ENCODE data around the gene FES. TPM values are rescaled to one million over a fixed set of nuclear protein-coding genes. Genes with fewer than 3 reads are reported as not detected.
A peak's percentile ranks its signal among the peaks of the same experiment; 100 is the strongest.

The FES gene
- total and polyA plus RNA-seq, 10 of the 15 experiments (the other 5 are each of a cell fraction or from before 2014, with no cell fraction given): 0.07 to 23.9 (median 9.9) TPM

GRCh38 chr15:90934949-90935751 is 50.8 kb downstream of the FES start, which contains the start of gene UNC45A (continued):
- TF ChIP-seq RB1 (IDR thresholded peaks at IDR 0.05; ENCODE audit: borderline replicate concordance) (0 out of 2 replicates have a peak, but pooled peaks have one; percentile 34), BACH1 (IDR thresholded peaks at IDR 0.05; ENCODE audit: borderline replicate concordance) (peak; percentile 41; the same call in 1 of the 2 replicates), NKRF (conservative IDR thresholded peaks at IDR 0.05) (peak; percentile 79), EP300 (IDR thresholded peaks at IDR 0.05; ENCODE audit: borderline replicate concordance in 1 of 2, control insufficient read depth in 1 of 2, low read depth in 2 of 2, low read length in 2 of 2) (no peak)

GRCh38 chr15:90936823-90937222 is 52.5 kb downstream of the FES start:
- intact Hi-C loops (cut with micrococcal nuclease; ENCODE audit: unreplicated experiment): loop anchor here (10.0 kb wide), 1 partner anchor 82 kb away; no protein-coding TSS in a partner anchor
- ChIA-PET RAD21 (ENCODE audit: unreplicated experiment) (interaction anchor here (0.8 to 4.3 kb wide), 3 partner anchors 18 to 458 kb away, joined by 3 to 16 read pairs (median 7); partner anchors contain the start of gene RCCD1), SMC1A (ENCODE audit: uncharacterized antibody, unreplicated experiment) (interaction anchor here (1.7 to 9.2 kb wide), 2 partner anchors 36 to 43 kb away, joined by 4 to 225 read pairs; partner anchors contain the start of gene MAN2A2), CTCF (interaction anchor here (1.0 to 18.1 kb wide), 4 partner anchors 19 to 113 kb away, joined by 3 to 480 read pairs (median 39); partner anchors contain the start of genes MAN2A2 and RCCD1), POLR2A (interaction anchor here (0.6 kb wide), 1 partner anchor 35 kb away, joined by 6 read pairs; no protein-coding TSS in a partner anchor)
- Histone ChIP-seq H3K4me2 (ENCODE audit: control insufficient read depth, insufficient read depth) (0 out of 2 replicates have a peak overlapping the region, but pooled peaks have one; percentile 18), H3K4me3 (no peak overlapping the region), H3K27me3 (replicated peaks in 1 of 2; ENCODE audit: control insufficient read depth in 2 of 2, insufficient read depth in 2 of 2, low read length in 1 of 2) (no peaks in the 10 kb centered on the region), H3K4me1 (ENCODE audit: control insufficient read depth, insufficient read depth, low read length) (peaks cover 22% of the 10 kb centered on the region), H3K9ac (ENCODE audit: control insufficient read depth, insufficient read depth, low read length) (no peak overlapping the region), H3K27ac (ENCODE audit: control insufficient read depth, insufficient read depth) (no peak overlapping the region), H3K9me3 (replicated peaks; ENCODE audit: control insufficient read depth, insufficient read depth, low read length) (no peaks in the 10 kb centered on the region), H2AFZ (ENCODE audit: control insufficient read depth, low read depth, low read length) (no peak overlapping the region), H3K79me2 (ENCODE audit: control insufficient read depth, insufficient read depth, low read length) (peaks cover 15% of the 10 kb centered on the region), H4K20me1 (ENCODE audit: control insufficient read depth, insufficient read depth) (no peaks in the 10 kb centered on the region; the same call in 1 of the 2 replicates), H3K36me3 (ENCODE audit: control insufficient read depth in 2 of 2, insufficient read depth in 2 of 2, low read length in 1 of 2) (peaks cover 4 to 16% of the 10 kb centered on the region in 2 experiments; a peak in 3 of 4 replicates)
- in situ Hi-C loops (cut with MboI): no loop called here
- 100% methylated on average over 1 of the region's 1 CpG for WGBS (ENCODE audit: insufficient coverage, insufficient replicate concordance, low lambda C conversion rate, missing lambda C conversion rate)
- FAIRE-seq (no peak), ATAC-seq (no peak), DNase-seq (ENCODE audit: low read depth, low spot score) (no peak)
- no TSS peak for BruUV-seq (replicated peaks)
- TF ChIP-seq BCLAF1 (IDR thresholded peaks at IDR 0.05): no peak
- no peak for TF ChIP-seq CEBPB (IDR thresholded peaks at IDR 0.05; ENCODE audit: borderline replicate concordance in 1 of 2, low read depth in 2 of 2, low read length in 2 of 2)
- TF ChIP-seq PKNOX1 (IDR thresholded peaks at IDR 0.05): no peak
- TF ChIP-seq CEBPZ (IDR thresholded peaks at IDR 0.05; ENCODE audit: low read depth, low read length): no peak
- TF ChIP-seq RUNX3 (IDR thresholded peaks at IDR 0.05; ENCODE audit: low read length): no peak

Data from GM12878 (cell line).